H1 (cell line): Measurements from ENCODE around the gene PRRG2.

Source experiments
- CREB1 ChIP-seq: IDR thresholded peaks from 2 replicates; pipeline ENCODE4 v1.6.1; 2012; ENCODE audit warnings: inconsistent platforms
- NRF1 ChIP-seq: IDR thresholded peaks from 2 replicates; pipeline ENCODE4 v1.6.1; 2011; ENCODE audit warnings: mild to moderate bottlenecking, low read depth, low read length, improper control_type of control experiment
- SIRT6 ChIP-seq: IDR thresholded peaks from one replicate; pipeline ENCODE4 v1.7.1; 2012; ENCODE audit warnings: low read length, inconsistent platforms
- SP1 ChIP-seq: IDR thresholded peaks from 2 replicates; pipeline ENCODE4 v1.6.1; 2011; ENCODE audit warnings: low read depth, low read length
- TBP ChIP-seq: IDR thresholded peaks from 2 replicates; pipeline ENCODE4 v1.6.1; 2011; ENCODE audit warnings: low read depth, low read length, improper control_type of control experiment
- TF ChIP-seq, protein P1 (sequence below), 3 experiments: IDR thresholded peaks; 1 replicate in 2 of 3; 2 replicates in 1 of 3; pipeline versions ENCODE4 v1.5.1 to v1.6.1; 2011; ENCODE audit warnings: low read length in 3 of 3, mild to moderate bottlenecking in 3 of 3, inconsistent platforms in 2 of 3, low read depth in 1 of 3, moderate library complexity in 1 of 3; ENCODE audit not compliant: insufficient read depth in 1 of 3; ENCODE audit errors: control extremely low read depth in 1 of 3

DNA sequence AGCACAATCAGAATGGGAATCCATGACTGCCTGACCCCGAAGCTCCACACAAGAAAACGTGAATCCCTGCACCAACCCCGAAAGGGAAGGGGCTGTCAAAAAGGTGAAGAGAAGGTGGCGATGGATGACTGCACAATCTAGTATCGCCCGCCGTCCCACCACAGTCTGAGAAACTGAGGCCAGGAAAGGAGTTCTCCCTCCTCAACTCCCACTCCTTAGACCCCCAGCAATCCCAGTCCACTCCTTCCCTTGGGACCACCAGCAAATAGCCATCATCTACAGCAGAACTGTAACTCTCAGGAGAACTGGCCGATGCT, 1.2 kb upstream of the PRRG2 start:
- no peak for TF ChIP-seq SP1
- no peak for TF ChIP-seq CREB1
- TF ChIP-seq NRF1, result no peak
- TF ChIP-seq, protein P1, sequence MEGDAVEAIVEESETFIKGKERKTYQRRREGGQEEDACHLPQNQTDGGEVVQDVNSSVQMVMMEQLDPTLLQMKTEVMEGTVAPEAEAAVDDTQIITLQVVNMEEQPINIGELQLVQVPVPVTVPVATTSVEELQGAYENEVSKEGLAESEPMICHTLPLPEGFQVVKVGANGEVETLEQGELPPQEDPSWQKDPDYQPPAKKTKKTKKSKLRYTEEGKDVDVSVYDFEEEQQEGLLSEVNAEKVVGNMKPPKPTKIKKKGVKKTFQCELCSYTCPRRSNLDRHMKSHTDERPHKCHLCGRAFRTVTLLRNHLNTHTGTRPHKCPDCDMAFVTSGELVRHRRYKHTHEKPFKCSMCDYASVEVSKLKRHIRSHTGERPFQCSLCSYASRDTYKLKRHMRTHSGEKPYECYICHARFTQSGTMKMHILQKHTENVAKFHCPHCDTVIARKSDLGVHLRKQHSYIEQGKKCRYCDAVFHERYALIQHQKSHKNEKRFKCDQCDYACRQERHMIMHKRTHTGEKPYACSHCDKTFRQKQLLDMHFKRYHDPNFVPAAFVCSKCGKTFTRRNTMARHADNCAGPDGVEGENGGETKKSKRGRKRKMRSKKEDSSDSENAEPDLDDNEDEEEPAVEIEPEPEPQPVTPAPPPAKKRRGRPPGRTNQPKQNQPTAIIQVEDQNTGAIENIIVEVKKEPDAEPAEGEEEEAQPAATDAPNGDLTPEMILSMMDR (IDR thresholded peaks at IDR 0.05; ENCODE audit: control extremely low read depth in 1 of 3, insufficient read depth in 1 of 3, low read depth in 1 of 3, low read length in 3 of 3), result no peak
- no peak for TF ChIP-seq TBP
- TF ChIP-seq SIRT6, result no peak
